ENCODE measurements around the gene NGDN. TPM values are rescaled to one million over a fixed set of nuclear protein-coding genes. Genes with fewer than 3 reads are reported as not detected.

Gene NGDN
- total and polyA plus RNA-seq, 2 donors (not counting 3 experiments of a cell fraction or from before 2014, with no cell fraction given): 25.6 to 36.5 TPM

DNA sequence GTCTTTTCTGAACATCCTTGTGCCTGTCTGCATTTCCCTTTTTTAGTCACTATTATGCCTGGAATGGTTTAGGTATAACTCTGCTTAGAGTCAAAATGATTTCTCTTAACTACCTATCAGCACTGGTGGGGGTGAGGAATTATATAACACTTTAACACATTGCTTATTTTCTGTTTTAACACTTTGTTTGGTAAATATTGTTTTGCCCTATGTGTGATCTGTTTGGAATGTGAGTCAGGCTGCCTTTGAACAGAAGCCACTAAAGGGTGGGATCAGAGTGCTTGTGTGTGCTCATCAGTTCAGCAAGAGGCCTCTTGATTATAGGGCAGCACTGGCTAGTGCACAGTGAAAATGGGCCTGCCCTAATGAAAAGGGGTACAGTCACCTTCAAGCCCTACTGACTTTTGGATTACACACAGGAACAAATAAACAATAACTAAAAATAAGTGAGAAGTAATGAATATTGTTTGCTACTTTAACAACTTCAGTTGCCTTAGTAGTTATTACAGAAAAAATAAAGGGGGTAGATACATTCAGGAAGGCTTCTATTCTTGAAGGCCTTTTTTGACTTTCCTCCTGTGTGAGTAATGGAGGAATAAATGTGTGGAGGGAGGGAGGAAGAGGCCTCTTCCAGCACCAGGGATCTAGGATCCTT lies 23.2 kb downstream of the NGDN start:
- FAIRE-seq (no peak), DNase-seq (ENCODE audit: low read depth, low spot score) (no peak)
- no peak overlapping the region for H3K4me2 ChIP-seq (ENCODE audit: insufficient read depth, low read length)
- peaks cover 0 to 2% of the 10 kb centered on the region in 2 experiments for H3K36me3 ChIP-seq (ENCODE audit: control insufficient read depth in 2 of 2, extremely low read depth in 1 of 2, insufficient read depth in 2 of 2, low read length in 2 of 2)
- no peaks in the 10 kb centered on the region for H3K9me1 ChIP-seq (replicated peaks; ENCODE audit: control insufficient read depth, extremely low read depth, insufficient read depth, low read length)
- no peaks in the 10 kb centered on the region for H3K9me3 ChIP-seq (replicated peaks; ENCODE audit: control insufficient read depth, insufficient read depth, low read length)
- ChIA-PET CTCF (interaction anchor here (1.5 kb wide), 1 partner anchor 64 kb away, joined by 3 read pairs; no protein-coding TSS in a partner anchor), POLR2A (no interaction called here)
- H3K4me3 ChIP-seq (replicated peaks in 1 of 3; ENCODE audit: insufficient read depth in 1 of 3, low read depth in 1 of 3, low read length in 3 of 3): no peak overlapping the region
- H2AFZ ChIP-seq (ENCODE audit: low read depth, low read length): no peak overlapping the region
- BruUV-seq (replicated peaks): no TSS peak
- H3K27ac ChIP-seq (ENCODE audit: insufficient read depth, low read depth, low read length): no peak overlapping the region
- no peaks in the 10 kb centered on the region for H3K27me3 ChIP-seq (ENCODE audit: control insufficient read depth in 2 of 2, insufficient read depth in 2 of 2, low read length in 2 of 2)
- no peaks in the 10 kb centered on the region for H4K20me1 ChIP-seq (replicated peaks; ENCODE audit: control insufficient read depth, extremely low read depth, insufficient read depth, low read length)
- H3K79me2 ChIP-seq (ENCODE audit: control insufficient read depth, insufficient read depth, low read length): no peaks in the 10 kb centered on the region
- TF ChIP-seq MYC (IDR thresholded peaks at IDR 0.05; ENCODE audit: low read depth, low read length): no peak
- intact Hi-C loops (cut with micrococcal nuclease) (no loop called here), dilution Hi-C loops (cut with MboI; ENCODE audit: extremely low pct_ligation_motif_present, low sequenced_read_pairs) (no loop called here)
- H3K9ac ChIP-seq (replicated peaks; ENCODE audit: extremely low read depth, insufficient read depth, low read length): no peak overlapping the region
- H3K4me1 ChIP-seq (ENCODE audit: control insufficient read depth, extremely low read depth, insufficient read depth, low read length): no peaks in the 10 kb centered on the region

DNA sequence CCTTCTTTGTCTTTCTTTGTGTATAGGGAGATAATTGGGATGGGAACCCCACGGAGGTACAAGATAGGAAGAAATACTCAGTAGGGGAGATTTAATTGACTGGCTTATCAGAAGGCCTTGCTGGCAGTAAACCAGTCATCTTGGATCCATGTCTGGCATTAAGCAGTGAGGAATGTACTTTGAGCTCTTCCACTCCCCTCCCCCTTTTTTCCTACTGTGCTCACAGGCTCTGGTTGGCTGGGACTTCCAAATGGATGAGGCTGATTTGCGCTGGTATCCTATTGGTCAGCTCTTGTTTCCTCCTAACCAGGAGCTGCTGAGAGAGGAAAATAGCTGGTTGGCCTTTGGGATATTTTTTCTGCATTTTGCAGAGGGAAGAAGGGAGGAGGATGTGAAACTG lies 24.7 kb downstream of the NGDN start:
- Histone ChIP-seq H3K4me2 (ENCODE audit: insufficient read depth, low read length) (no peak overlapping the region), H3K36me3 (ENCODE audit: control insufficient read depth in 2 of 2, extremely low read depth in 1 of 2, insufficient read depth in 2 of 2, low read length in 2 of 2) (peaks cover 0 to 2% of the 10 kb centered on the region in 2 experiments), H3K9ac (replicated peaks; ENCODE audit: extremely low read depth, insufficient read depth, low read length) (no peak overlapping the region), H3K79me2 (ENCODE audit: control insufficient read depth, insufficient read depth, low read length) (no peaks in the 10 kb centered on the region), H3K9me1 (replicated peaks; ENCODE audit: control insufficient read depth, extremely low read depth, insufficient read depth, low read length) (no peaks in the 10 kb centered on the region), H3K4me3 (replicated peaks in 1 of 3; ENCODE audit: insufficient read depth in 1 of 3, low read depth in 1 of 3, low read length in 3 of 3) (no peak overlapping the region), H2AFZ (ENCODE audit: low read depth, low read length) (no peak overlapping the region), H3K27ac (ENCODE audit: insufficient read depth, low read depth, low read length) (no peak overlapping the region), H4K20me1 (replicated peaks; ENCODE audit: control insufficient read depth, extremely low read depth, insufficient read depth, low read length) (no peaks in the 10 kb centered on the region), H3K9me3 (replicated peaks; ENCODE audit: control insufficient read depth, insufficient read depth, low read length) (no peaks in the 10 kb centered on the region), H3K27me3 (ENCODE audit: control insufficient read depth in 2 of 2, insufficient read depth in 2 of 2, low read length in 2 of 2) (no peaks in the 10 kb centered on the region), H3K4me1 (ENCODE audit: control insufficient read depth, extremely low read depth, insufficient read depth, low read length) (no peaks in the 10 kb centered on the region)
- TF ChIP-seq JUN (IDR thresholded peaks at IDR 0.05; ENCODE audit: borderline replicate concordance, insufficient read depth, insufficient read length, low read depth) (no peak), GATA2 (IDR thresholded peaks at IDR 0.05; ENCODE audit: insufficient read depth, insufficient read length, low read depth, low read length) (no peak), EZH2 (IDR thresholded peaks at IDR 0.05; ENCODE audit: borderline replicate concordance, low read depth, low read length, severe bottlenecking) (no peak), MYC (IDR thresholded peaks at IDR 0.05; ENCODE audit: low read depth, low read length) (no peak), POLR2A (IDR thresholded peaks at IDR 0.05; ENCODE audit: low read depth, low read length) (no peak), FOS (IDR thresholded peaks at IDR 0.05; ENCODE audit: borderline replicate concordance, insufficient read depth, low read length) (no peak), POLR2AphosphoS5 (IDR thresholded peaks at IDR 0.05; ENCODE audit: insufficient read depth, low read depth, low read length) (no peak)
- TF ChIP-seq, protein P1, sequence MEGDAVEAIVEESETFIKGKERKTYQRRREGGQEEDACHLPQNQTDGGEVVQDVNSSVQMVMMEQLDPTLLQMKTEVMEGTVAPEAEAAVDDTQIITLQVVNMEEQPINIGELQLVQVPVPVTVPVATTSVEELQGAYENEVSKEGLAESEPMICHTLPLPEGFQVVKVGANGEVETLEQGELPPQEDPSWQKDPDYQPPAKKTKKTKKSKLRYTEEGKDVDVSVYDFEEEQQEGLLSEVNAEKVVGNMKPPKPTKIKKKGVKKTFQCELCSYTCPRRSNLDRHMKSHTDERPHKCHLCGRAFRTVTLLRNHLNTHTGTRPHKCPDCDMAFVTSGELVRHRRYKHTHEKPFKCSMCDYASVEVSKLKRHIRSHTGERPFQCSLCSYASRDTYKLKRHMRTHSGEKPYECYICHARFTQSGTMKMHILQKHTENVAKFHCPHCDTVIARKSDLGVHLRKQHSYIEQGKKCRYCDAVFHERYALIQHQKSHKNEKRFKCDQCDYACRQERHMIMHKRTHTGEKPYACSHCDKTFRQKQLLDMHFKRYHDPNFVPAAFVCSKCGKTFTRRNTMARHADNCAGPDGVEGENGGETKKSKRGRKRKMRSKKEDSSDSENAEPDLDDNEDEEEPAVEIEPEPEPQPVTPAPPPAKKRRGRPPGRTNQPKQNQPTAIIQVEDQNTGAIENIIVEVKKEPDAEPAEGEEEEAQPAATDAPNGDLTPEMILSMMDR (IDR thresholded peaks at IDR 0.05; ENCODE audit: extremely low read depth in 1 of 2, insufficient read depth in 1 of 2, low read depth in 1 of 2, low read length in 2 of 2): no peak
- TF ChIP-seq, protein P2, sequence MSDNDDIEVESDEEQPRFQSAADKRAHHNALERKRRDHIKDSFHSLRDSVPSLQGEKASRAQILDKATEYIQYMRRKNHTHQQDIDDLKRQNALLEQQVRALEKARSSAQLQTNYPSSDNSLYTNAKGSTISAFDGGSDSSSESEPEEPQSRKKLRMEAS (IDR thresholded peaks at IDR 0.05; ENCODE audit: insufficient read depth, insufficient read length): no peak
- no peak for DNase-seq (ENCODE audit: low read depth, low spot score)
- intact Hi-C loops (cut with micrococcal nuclease) (no loop called here), dilution Hi-C loops (cut with MboI; ENCODE audit: extremely low pct_ligation_motif_present, low sequenced_read_pairs) (no loop called here)
- FAIRE-seq: no peak
- no TSS peak for BruUV-seq (replicated peaks)
- ChIA-PET CTCF (interaction anchor here (1.5 kb wide), 2 partner anchors 16 to 63 kb away, joined by 3 read pairs; no protein-coding TSS in a partner anchor), POLR2A (no interaction called here)
